NCI-H146 treated with DMSO at 0.1 percent for 48 hours (cell line): ENCODE measurements around the gene CD69.
"Not testable (repeated sequence)": the region's sequence is repeated elsewhere in the genome, so short reads cannot be mapped to it uniquely, and the experiment has no call there.

Source experiments
- DNase-seq: peaks from one replicate; lab custom pipeline; 2025; ENCODE audit not compliant: unreplicated experiment; lab: John Stamatoyannopoulos, UW

Gene CD69

GRCh38 chr12:9724023-9724422, 36.7 kb downstream of the CD69 start:
- no peak for DNase-seq

DNA sequence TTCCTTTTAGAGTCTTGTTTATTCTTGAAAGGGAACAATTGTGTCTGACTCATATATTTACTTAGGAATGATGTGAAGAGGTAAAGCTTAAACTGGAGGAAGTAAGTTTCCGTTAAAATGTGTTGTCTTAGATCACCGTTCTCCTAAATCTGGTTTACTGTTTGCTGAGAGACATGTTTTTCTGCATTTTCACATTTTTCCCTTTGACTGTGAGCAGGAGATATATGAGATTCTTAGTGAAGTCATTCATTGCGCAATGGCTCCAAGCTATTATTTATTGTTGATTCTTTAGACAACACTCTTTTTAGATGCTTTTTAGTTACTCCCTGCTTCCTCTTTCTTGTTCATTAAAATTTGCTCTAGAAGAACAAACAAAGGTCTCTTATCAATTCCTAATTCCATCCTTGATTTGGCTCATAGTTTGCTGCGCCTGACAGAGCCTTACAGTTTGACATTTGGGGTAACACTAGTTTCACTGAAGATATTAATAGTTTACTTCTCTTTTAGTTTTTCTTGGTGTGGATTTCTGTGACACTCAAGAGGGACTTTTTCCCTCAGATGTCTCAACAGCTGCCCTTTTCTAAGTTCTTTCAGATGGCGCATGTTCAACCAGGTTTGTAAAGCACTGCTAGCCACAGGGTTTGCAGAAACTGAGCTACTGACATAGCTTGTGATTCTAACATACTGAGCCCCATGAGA, 39.2 kb downstream of the CD69 start:
- DNase-seq: no peak

DNA sequence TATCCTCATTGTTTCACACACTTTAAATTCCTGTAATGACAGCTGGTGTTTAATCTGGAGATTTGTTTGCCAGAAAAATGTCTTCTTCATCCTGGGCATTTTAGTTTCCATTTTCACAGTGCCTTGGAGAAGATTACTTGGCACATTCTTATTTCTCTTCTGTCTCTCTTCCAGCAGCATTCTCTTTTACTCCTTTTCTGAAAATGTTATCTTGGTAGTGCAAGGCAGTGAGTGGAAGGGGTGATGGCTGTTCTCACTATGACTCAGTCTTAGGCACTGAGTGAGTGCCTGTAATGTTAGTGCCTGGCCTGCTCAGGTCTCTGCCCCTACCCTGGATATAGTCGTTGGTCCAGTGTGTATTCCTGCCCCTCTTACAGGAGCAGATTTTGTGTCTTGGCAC, 40.9 kb downstream of the CD69 start:
- DNase-seq: no peak

DNA sequence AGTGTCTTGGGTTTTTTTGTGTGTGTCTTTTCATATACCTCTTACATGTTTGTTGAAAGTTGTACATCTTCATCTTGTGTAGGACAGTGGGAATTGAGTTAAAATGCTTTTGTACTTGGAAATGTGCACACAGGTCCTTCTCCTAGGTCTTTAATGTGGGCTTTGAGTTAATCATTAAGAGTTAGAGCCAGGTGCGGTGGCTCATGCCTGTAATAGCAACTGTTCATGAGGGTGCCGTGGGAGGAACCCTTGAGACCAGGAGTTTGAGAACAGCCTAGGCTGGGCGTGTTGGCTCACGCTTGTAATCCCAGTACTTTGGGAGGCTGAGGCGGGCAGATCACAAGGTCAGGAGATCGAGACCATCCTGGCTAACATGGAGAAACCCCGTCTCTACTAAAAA, 41.7 kb downstream of the CD69 start:
- no peak for DNase-seq

GRCh38 chr12:9717070-9717925, 43.4 kb downstream of the CD69 start:
- DNase-seq: no peak

- not testable (repeated sequence) for DNase-seq
Measured at GRCh38 chr12:9713032-9713558, 47.6 kb downstream of the CD69 start.

DNA sequence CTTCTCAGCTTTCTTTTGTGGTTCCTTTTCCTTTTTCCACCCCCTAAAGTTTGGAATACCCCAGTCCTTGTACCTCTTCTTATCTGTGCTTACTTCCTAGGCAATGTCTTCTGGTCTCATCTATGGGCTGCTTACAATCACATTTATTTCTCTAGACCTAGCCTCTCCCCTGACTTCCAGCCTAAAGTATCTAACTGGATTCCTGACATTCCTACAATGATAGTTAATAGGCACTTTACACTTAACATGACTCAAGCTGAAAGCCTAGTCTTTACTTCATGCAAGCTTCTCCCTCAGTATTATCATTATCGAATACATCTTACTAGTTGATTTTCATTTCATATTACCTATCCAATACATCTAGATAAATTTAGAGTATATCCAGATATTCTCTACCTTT, 49.0 kb downstream of the CD69 start:
- DNase-seq: no peak

DNA sequence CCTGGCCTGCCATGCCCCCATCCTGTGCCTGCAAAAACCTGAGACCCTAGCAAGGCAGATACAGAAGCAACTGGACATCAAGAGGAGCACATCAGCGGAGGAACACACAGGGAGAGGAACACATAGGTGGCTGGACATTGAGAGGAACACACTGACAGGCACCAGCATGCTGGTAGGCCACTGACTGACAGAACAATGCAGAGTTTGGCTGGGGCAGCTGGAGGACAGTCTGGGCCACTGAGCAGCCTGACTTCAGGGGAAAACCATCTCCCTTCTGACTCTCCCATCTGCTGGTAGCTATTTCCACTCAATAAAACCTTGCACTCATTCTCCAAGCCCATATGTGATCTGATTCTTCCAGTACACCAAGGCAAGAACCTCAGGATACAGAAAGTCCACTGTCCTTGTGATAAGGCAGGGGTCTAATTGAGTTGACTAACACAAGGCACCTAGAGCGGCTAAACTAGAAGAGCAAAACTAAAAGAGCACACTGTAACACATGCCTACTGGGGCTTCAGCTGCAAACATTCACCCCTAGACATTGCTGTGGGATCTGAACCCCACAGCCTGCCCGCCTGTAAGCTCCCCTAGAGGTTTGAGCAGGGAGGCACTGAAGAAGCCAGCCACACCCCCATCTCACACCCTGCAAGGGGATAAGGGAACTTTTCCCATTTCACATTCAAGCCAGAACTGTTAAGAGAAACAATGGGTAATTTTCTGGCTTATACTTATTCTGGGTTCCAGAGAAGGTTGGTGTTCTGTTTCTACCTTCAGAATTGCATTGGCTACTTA, 49.9 kb downstream of the CD69 start:
- DNase-seq: no peak

- no peak for DNase-seq
Measured at GRCh38 chr12:9708853-9709252, 51.8 kb downstream of the CD69 start.

- DNase-seq: peak; percentile 45
Measured at GRCh38 chr12:9707864-9708808, 52.6 kb downstream of the CD69 start.

- no peak for DNase-seq
Measured at GRCh38 chr12:9707356-9707755, 53.3 kb downstream of the CD69 start.

DNA sequence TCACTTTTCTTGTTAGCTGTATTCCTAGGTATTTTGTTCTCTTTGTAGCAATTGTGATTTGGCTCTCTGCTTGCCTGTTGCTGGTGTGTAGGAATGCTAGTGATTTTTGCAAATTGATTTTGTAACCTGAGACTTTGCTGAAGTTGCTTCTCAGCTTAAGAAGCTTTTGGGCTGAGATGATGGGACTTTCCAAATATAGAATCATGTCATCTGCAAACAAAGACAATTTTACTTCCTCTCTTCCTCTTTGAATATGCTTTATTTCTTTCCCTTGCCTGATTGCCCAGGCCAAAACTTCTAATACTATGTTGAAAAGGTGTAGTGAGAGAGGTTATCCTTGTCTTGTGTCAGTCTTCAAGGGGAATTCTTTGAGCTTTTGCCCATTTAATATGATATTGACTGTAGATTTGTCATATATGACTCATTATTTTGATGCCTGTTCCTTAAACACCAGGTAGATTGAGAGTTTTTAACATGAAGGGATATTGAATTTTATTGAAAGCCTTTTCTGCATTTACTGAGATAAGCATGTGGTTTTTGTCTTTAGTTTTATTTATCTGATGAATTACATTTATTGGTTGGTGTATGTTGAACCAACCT, 54.5 kb downstream of the CD69 start:
- no peak for DNase-seq

DNA sequence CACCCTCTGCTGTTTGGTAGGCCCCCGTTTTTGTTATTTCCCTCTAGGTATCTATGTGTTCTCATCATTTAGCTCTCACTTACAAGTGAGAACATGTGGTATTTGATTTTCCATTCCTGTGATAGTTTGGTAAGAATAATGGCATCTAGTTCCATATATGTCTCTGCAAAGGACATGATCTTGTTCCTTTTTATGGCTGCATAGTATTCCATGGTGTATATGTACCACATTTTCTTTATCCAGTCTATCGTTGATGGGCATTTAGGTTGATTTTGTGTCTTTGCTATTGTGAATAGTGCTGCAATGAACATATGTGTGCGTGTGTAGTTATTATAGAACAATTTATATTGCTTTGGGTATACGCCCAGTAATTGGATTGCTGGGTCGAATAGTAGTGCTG, 56.1 kb downstream of the CD69 start:
- not testable (repeated sequence) for DNase-seq
